ENCODE results near the gene TRMT1.

GRCh38 chr19:13133241-13133870 is 16.8 kb upstream of the TRMT1 start:
- TF ChIP-seq CTCF (conservative IDR thresholded peaks at IDR 0.05; ENCODE audit: low read depth in 2 of 2) = no peak
- TF ChIP-seq POLR2AphosphoS5 (IDR thresholded peaks at IDR 0.05; ENCODE audit: low read depth) = no peak
- TF ChIP-seq JUNB (IDR thresholded peaks at IDR 0.05; ENCODE audit: unreplicated experiment) = no peak
- TF ChIP-seq EZH2 (IDR thresholded peaks at IDR 0.05; ENCODE audit: low read depth, unreplicated experiment) = no peak
- no peak for TF ChIP-seq REST (IDR thresholded peaks at IDR 0.05; ENCODE audit: unreplicated experiment)
- no peak for TF ChIP-seq CREB1 (CRISPR knock-in tag; IDR thresholded peaks at IDR 0.05; ENCODE audit: low read depth)
- TF ChIP-seq EZH2phosphoT487 (IDR thresholded peaks at IDR 0.05; ENCODE audit: unreplicated experiment) = no peak
- TF ChIP-seq NANOG (IDR thresholded peaks at IDR 0.05; ENCODE audit: borderline replicate concordance) = no peak
- no peak for TF ChIP-seq ZNF114 (CRISPR knock-in tag; IDR thresholded peaks at IDR 0.05)
- no peak for TF ChIP-seq ETS1 (IDR thresholded peaks at IDR 0.05)
- no peak for TF ChIP-seq ZNF331 (CRISPR knock-in tag; IDR thresholded peaks at IDR 0.05; ENCODE audit: low read depth)
- no peak for TF ChIP-seq STAT1 (IDR thresholded peaks at IDR 0.05; ENCODE audit: unreplicated experiment)
- TF ChIP-seq ZNF462 (CRISPR knock-in tag; IDR thresholded peaks at IDR 0.05) = no peak

All from GM23338 (cell line).